GM18873 (cell line): ENCODE results near the gene FKBP14.

ENCODE experiments used
- ATAC-seq: cut with Tn5 transposase; IDR thresholded peaks from one replicate; pipeline ENCODE4 v1.9.1; 2021; ENCODE audit warnings: mild to moderate bottlenecking, moderate library complexity, moderate number of reproducible peaks; ENCODE audit not compliant: unreplicated experiment, low FRiP score

FKBP14 gene

DNA sequence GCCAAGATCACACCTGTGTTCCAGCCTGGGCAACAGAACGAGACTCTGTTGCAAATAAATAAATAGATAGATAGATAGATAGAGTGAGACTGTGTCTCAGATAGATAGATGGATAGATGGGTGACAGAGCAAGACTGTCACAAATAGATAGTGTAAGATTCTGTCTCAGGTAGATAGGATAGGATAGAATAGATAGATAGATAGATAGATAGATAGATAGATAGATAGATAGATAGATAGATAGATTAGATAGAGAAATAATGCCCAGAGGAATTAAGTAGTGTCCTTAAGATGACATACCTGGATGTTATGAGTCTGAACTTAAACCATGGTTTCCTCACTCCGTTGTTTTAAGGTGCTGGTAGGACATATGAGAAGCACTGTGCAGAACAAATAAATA, 9.7 kb upstream of the FKBP14 start:
- no peak for ATAC-seq

DNA sequence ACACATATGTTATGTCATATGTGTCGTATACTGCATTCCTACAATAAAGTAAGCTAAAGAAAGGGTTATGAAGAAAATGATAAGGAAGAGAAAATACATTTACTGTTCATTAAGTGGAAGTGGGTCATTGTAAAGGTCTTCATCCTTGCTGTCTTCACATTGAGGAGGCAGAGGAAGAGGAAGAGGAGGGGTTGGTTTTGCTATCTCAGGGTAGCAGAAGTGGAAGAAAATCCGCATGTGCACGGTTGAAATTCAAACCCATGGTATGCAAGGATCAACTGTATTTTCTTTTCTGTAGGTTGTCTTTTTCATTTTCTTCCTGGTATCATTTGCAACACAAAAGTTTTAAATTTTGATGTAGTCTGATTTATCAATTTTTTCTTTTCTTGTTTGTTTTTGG, 8.0 kb upstream of the FKBP14 start:
- no peak for ATAC-seq

DNA sequence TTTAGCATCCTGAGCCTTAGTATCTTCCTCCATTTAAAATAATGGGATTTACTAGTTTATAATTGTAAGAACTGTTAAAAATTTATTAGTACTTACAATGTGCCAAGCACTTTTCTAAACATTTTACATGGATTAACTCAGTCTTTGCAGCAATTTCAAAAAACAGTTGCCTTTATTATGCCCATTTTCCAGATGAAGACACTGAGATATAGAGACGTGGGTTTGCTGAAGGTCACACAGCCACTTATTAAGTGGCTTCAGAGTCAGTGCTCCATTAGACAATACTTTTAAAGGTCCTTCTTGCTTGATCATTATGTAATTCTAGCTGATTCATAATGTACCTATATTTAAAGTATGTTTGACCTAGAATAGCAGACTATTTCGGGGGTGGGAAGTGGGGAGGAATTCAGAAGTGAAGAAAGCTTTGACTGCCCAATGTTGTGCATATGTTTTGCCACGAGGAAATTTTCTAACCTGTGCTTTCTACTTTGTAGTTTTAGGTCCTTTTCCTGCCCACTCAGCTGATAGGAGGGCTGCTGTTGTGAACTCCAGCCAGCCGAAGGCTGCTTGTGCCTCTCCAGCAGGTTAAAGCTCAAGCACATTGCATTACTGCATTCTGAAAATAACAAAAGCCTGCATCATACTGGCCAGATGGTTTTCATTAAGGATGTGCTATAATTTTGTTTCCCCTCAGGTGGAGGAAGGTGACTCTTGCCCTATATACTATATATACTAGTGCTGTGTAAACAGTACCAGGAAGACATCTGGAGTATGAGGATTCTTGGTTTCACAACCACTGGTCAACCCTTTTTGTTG, 6.0 kb upstream of the FKBP14 start:
- no peak for ATAC-seq

DNA sequence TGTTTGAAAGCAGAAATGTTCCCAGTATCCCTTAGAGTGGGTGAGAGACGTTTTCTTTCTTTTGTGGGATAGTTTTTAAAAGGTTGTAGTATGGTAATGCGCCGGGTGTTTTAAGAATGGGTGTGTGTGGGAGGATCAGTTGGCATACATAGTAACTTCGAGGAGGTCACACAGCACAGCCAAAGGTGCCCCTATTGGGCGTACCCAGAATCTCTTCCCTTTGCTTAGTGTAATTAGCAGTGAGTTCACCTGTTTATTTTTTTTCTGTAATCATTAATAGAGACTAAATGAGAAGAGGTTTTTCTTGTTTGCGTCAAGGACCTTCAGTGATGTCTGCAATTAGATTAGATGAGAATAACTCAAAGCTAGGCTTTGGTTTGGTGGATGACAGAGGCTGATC, 3.2 kb upstream of the FKBP14 start:
- ATAC-seq, result no peak

DNA sequence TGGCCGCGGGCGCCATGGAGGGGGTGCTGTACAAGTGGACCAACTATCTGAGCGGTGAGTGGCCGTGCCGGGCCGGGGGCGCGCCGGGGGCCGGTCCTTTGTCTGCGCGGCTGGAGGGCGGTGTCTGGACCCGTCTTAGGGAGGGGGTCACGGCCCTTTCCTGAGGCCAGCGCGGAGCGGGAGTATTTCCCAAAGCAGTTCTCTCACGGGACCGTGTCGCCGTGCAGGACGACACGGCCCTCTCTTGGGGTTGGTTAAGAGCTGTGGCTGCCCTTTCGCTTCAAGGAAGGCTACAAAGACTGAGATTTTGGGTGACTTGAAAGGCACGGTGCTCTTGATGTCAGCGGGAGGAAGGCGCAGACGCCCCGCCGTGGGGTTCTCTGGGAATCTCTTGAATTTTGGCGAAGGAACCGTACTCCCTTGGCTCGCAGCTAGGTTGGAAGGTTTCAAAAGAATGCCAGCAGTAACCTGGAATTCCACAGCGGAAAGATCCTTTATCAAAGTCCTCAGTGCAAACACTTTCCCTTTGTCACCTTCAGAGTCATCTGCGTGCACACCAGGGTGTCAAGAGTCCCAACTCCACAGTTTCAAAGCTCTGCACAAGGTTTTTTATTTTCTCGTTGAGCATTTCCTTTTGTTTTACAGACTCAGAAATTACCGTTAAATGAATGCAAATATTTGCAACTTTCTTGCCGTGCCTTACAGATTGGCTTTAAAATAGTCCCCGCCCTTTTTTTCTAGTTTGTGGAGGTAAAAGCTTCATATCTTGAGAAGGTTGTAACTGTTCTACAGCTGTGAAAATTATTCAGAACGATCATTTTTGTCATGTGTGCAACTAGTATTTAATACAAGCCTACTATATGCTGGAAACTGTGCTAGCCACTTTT, 2.5 kb upstream of the FKBP14 start:
- peak; percentile 11 for ATAC-seq

DNA sequence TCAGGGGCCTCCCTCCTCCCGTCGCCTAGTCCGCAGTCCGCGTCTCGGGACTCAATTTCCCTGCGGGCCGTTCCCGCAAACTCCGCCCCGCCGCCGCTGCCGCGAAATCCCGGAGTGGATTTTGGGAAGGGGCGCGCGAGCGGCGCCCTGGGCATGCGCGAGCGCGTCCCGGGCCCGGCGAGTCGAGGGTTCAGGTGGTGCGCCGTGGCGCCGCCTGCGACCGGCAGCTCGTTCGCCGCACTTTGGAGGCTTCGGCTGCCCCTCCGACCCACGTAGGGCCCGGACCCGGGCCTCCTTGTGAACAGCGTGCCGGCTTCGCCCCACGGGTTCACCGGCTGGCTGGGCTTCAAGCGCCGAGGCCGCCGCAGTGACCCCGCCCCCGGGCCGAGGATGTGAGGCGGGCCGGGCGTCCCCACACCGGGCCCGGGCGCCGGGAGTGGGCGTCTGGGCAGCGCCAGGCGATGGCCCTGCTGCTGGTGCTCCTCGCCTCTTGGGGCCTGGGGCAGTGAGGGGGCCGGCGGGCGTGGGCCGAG, 1.8 kb upstream of the FKBP14 start, which contains the start of gene PLEKHA8:
Gene PLEKHA8 (plus strand): TSS at position 197 of the 533 bp plus-strand sequence. CDS start 351 bp downstream, outside the sequence.
- peak; percentile 41 for ATAC-seq

DNA sequence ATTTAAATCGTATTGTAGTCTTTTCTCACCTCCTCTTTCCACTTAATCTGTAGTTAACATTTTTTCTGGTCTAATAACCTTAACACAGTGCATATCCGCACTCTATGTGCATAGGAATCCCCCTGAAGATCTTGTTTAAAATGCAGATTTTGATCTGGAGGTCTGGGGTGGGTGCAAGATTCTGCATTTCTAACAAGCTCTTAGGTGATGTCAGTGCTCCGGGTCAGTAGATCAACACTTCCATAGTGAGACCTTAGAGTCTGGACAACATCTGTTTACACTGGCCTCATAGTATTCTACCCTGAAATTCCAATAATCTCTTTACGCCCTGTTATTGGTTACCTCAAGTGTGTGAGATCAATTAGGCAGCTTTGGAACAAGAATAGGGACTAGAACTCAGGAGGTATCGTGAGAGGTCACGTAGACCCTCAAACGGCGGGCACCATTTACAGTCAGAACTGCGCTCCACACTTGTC, 1.3 kb upstream of the FKBP14 start:
- ATAC-seq, result peak; percentile 1

DNA sequence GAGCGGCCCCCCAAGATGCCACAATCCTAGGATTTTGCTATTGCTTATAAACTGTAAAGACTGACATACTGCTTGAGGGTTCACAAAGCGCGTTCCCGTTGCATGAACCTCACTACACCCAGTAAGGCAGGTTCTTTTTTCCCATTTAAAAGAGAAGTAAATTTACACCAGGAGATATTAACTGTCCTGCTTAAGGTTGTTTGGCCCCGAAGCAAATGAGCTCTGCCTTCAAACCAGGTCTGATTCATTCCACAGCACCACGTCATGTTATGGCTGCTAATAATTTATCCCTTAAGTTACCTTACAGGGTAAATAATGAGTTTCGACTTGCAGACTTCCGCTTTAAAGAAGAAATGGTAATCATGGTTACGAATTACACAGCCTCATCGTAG, 559 bp upstream of the FKBP14 start:
- ATAC-seq, result no peak

DNA sequence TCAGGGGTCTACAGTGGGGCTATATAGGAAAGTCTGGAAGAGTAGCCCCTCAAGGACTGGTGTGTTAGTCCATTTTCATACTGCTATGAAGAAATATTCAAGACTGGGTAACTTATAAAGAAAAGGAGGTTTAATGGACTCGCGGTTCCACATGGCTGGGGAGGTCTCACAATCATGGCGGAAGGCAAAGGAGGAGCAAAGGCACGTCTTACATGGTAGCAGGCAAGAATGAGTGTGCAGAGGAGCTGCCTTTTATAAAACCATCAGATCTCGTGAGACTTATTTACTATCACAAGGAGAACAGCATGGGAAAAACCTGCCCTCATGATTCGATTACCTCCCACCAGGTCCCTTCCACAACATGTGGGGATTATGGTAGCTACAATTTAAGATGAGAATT, 3.0 kb downstream of the FKBP14 start:
- no peak for ATAC-seq

DNA sequence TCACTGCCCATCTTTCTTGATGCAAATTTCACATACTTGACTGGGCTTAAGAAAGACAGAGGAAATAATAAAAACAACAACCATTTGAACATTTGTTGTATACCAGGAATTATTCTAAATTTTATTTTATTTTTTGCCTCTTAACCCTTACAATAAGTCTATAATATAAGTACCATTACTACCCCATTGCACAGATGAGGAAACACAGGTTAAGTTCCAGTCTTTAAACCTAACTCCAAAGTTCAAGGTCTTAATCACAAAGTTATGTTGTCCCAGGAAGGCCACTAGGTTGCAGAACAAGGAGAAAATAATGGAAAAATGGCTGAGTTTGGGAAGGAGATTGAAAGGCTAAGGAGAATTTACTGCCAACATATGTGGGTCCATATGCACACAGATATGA, 3.5 kb downstream of the FKBP14 start:
- no peak for ATAC-seq

DNA sequence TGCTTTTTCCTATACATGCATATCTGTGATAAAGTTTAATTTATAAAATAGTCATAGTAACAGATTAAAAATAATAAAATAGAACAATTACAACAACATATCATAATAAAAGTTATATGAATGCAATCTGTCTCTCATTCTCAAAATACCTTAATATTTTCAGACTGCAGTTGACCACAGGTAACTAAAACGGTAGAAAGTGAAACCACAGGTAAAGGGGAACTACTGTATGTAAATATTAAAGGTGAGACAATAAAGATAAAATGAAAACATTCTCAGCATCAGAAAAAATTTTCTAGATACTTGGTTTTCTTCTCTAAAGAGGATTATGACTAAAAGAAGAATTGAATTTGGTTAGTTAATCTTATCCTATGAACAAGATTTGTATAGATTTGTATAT, 6.0 kb downstream of the FKBP14 start:
- ATAC-seq, result no peak

DNA sequence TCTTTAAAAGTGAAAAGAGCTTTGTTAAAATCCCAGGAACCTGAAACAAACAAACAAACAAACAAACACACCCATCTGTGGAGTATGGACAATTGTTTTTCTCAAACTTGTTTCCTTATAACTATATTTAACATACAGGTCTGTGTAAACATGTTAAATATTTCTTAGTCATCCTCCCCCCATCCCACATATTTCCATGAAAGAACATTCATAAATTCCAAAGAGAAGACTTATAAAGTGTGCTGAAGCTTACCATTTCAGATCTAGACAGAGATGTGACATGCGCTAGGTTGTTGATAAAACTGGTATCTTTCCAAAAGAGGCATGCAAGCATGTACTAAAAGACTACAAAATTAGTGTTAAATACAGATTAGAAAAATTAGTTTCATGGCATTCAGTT, 6.5 kb downstream of the FKBP14 start:
- no peak for ATAC-seq

DNA sequence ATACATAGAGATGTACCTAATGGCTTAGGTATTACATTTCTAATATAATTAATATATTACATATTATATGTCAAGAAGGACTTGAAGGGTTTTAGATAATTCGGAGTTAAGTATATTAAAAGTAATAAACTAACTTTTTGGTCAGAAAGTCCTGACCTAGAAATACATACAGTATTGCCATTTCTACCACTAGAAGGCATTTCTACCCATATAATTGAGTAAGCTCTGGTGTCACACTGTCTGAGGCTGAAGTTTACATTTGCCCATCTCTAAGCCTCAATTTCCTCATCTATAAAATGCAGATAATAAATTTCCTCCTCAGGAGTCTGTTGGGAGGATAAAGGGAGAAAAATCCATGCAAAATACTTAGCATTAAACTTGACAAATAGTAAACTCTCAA, 7.1 kb downstream of the FKBP14 start:
- no peak for ATAC-seq

DNA sequence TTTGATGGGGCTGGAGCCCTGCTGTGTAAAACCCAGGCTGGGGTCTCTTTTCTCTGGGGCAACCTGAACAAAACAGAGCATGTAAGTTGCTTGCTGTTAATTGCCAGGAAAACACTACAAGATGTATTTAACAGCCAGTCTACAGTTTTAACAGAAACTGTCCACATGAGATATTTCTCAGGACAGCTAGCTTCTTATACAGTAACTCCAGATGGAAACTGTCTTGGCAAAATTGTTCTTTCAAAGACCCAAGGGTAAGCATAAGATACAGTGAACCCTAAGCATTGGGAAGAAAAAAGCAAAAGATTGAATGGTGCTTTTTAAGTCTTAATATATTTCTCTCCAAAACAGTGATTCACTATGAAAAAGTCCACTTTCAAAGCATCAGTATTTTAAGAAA, 8.1 kb downstream of the FKBP14 start:
- ATAC-seq, result no peak

DNA sequence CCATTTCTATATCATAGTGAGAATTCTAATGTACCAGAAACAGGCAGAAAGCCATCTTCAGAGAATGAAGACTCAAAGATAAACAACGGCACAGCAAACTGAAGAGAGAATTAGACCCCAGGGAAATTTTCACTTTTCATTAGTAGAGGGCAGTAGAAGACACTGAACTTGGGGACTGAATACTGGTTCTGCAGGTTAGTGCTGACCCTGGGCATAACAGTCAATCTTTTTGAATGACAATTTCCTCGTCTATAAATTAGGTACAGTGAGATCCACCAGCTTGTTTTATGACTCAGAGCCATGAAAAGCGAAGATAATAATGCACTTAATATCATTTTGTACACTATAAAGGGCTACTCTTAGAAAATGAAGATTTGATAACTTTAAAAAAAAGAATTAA, 13.7 kb downstream of the FKBP14 start:
- ATAC-seq, result no peak

DNA sequence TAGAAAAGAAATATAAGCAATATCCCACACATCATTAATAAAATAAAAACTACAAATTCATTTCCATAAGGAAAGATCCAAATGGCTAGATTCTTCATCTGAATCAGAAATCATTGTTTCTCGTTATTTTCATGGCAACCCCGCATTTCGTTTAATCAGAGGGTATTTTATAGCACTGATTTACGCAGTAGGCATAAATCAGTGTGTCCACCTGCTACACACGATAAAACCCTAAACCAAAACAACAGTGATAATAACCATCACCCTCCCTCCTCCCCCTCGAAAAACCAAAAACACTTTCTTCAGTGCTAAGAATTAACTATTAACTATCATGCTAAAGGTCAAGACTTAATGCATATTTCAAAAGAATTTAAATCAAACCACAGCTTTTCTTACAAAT, 16.5 kb downstream of the FKBP14 start:
- ATAC-seq, result no peak

DNA sequence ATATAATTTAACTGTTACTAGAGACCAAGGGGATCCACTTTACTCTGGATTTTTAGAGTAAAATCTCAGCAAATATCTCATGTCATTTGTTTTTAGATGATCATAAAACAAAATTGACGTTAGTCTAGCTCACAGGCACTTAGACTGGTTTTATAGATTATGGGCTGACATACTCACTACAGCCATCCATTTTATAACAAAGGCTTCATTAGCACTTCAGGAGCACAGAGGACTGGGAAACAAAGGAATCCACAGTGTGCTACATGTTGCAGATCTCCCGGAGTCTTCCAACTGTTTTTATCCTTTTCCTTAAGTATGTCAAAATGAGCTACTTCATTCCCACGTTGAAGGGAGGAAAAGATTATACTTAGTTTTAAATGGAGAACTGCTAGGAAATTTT, 21.0 kb downstream of the FKBP14 start:
- ATAC-seq, result no peak

DNA sequence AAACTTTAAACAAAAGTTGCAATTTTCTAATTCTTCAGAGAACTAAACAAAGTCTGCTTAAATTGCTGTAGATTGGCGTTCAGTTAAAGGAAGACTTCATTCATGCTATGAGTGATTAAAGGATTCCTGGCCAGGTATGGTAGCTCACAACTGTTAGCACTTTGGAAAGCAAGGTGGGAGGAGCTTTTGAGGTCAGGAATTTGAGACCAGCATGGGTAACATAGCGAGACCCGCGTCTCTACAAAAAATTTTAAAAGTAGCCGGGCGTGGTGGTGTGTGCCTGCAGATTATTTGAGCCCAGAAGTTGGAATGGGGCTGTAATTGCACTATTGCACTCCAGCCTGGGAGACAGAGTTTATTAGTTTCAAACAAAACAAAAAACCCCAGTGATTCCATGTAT, 23.4 kb downstream of the FKBP14 start:
- ATAC-seq, result no peak

DNA sequence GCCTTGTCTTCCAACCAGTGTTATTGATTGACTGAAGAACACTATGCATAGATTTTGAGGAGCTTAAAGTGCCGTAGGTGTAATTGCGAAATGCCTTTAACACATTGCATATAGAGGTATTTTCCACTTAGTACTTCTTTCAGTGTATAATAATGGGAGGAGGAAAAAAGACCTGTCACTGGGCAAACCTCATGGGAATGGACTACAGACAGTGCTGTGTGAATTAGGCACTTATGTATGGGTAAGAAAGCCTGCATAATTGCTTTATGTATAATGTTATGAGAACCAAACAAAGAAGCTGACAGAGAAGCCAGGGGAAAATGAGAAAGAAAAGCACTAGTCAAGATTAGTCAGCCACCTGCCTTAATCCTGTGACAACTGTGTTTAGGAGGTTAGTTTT, 24.5 kb downstream of the FKBP14 start:
- no peak for ATAC-seq

DNA sequence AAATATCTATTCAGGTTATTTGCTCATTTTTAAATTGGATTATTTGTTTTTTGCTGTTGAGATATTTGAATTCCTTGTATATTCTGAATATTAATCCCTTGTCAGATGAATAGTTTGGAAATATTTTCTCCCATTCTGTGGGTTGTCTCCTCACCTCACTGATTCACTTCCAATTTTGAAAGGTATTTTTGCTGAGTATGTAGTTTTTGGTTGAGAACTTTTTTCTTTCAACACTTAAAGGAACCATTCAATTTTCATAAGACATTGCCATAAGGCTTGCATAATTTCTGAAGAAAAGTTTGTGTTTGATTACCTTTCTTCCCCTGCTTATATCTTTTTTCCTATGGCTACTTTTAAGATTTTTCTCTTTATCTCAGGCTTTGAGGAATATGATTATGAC, 28.0 kb downstream of the FKBP14 start:
- no peak for ATAC-seq

DNA sequence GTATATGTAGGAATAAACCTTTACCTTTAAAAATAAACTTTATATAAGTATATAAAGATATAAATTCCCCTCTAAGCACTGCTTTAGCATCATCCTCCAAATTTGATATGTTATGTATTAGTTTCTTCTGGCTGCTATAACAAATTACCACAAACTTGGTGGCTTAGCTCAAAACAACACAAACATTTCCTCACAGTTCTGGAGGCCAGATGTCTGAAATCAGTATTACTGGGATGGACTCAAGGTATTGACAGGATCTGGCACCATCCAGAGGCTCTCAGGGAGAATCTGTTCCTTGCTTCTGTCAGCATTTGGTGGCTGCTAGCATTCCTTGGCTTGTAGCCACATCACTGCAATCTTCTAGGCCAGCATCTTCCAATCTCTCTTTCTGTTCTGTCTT, 30.2 kb downstream of the FKBP14 start:
- no peak for ATAC-seq
